Measurements from ENCODE around the gene FRS2. TPM values are rescaled to one million over a fixed set of nuclear protein-coding genes. Genes with fewer than 3 reads are reported as not detected.

The FRS2 gene
- total RNA-seq, 4 donors from 2014 or later, result 41.0 to 48.4 (median 47.1) TPM

DNA sequence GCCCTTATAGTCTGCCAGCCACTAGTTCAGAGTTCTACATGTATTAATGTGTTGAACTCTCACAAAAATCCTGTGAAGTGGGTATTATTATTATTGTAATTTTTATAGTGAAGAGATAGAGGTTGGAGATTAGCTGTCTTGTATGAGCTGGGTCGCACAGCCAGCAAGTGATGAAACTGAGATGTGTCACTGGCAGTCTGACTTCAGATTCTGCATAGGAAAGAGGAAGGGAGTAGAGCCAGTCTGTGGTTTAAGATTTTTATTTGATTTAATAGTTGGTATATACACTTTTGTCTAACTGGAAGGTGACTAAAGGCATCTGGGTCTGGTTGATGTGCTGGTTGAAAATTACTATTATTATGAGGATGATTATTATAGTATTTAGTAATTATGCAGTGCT lies 5.8 kb upstream of the FRS2 start:
- TF ChIP-seq, protein P1, sequence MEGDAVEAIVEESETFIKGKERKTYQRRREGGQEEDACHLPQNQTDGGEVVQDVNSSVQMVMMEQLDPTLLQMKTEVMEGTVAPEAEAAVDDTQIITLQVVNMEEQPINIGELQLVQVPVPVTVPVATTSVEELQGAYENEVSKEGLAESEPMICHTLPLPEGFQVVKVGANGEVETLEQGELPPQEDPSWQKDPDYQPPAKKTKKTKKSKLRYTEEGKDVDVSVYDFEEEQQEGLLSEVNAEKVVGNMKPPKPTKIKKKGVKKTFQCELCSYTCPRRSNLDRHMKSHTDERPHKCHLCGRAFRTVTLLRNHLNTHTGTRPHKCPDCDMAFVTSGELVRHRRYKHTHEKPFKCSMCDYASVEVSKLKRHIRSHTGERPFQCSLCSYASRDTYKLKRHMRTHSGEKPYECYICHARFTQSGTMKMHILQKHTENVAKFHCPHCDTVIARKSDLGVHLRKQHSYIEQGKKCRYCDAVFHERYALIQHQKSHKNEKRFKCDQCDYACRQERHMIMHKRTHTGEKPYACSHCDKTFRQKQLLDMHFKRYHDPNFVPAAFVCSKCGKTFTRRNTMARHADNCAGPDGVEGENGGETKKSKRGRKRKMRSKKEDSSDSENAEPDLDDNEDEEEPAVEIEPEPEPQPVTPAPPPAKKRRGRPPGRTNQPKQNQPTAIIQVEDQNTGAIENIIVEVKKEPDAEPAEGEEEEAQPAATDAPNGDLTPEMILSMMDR (IDR thresholded peaks at IDR 0.05), result no peak
- ATAC-seq (ENCODE audit: low FRiP score) (no peak), DNase-seq (ENCODE audit: low spot score) (no peak)

DNA sequence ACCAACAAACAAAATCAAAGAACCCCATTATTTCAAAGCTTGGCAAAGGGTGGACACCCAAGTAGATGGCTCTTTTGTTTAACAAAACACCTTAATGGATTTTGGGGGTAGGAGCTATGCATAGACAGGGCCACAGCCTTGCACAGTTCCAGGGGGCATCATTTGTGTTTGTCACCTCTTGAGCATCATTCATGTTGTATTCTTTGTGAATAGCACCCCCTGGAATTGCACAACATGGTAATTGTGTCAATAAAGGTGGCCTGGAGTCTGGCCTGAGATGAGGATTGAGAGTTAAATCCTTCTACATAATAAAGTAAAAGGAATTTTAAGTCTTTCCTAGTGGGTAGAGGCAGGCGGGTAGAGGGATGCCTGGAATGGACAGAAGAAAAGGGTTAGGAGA lies 3.3 kb upstream of the FRS2 start:
- TF ChIP-seq, protein P1 (IDR thresholded peaks at IDR 0.05), result no peak
- no peak for DNase-seq (ENCODE audit: low spot score)
- ATAC-seq (ENCODE audit: low FRiP score), result no peak

DNA sequence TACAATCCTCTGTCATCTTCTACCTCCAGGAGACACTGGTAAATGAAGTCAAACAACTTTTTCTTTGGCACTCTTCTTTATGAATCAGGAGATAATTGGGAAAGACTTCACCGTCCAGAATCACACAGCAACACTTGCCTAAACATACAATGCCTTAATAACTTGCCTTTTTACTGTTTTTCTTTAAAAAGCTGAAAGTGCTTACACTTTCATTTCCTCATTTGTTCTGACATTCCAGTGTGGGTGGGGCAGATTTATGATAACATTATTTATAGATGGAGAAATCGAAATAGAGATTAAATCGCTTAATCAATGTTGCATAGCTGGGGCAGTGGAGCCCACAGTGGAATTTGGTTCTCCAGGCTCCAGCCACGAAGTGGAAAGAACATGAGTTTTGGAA lies 2.8 kb upstream of the FRS2 start:
- DNase-seq (ENCODE audit: low spot score) (no peak), ATAC-seq (ENCODE audit: low FRiP score) (no peak)
- TF ChIP-seq, protein P1 (IDR thresholded peaks at IDR 0.05), result no peak

DNA sequence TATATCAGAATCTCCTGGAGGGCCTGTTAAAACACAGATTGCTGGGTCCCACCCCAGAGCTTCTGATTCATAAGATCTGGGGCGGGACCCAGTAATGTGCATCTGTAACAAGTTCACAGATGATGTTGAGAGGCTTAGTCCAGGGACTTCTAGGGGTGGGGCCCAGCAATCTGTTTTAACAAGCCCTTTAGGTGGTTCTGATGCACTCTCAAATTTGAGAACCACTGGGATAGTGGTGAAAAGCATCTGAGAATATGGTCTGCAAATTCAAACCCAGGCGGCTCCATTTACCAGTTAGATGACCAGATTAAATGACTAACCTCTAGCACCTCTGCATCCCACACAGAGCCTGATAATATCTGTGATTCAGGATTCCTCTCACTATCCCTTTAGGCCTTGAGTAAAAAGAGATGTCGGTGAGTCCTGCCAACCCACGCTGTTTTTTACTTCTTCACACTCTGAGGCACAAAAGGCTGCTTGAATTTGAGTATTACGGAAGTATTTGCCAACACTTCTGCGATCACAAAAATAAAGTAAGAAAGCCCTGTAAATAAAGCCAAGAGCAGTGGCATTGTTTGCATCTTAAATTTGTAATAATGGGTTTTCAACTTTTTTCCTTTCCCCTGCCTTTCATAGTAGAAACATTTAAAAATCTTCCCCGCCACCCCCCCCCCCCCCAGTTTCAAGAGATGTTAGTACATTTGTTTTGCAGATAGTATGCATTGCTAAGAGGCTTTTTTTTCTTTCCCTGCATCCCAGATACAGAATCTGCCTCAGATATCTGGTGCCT lies 1.8 kb upstream of the FRS2 start:
- no peak for ATAC-seq (ENCODE audit: low FRiP score)
- DNase-seq (ENCODE audit: low spot score), result no peak
- TF ChIP-seq, protein P1 (IDR thresholded peaks at IDR 0.05), result no peak

DNA sequence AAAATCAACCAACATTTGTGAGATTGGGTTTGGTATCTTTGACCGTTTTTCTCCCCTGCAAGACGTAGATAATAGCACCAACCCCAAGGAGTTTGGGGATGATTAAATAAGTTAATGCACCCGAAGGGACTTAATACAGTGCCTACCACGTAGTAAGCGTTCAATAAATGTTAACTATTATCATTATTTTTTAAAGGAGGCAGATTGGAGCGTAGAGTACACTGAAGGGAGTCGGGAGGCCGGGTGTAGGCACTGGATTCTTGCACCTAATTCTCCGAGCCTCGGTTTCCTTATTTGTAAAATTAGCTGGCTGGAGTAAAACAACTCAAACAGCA lies 367 bp upstream of the FRS2 start:
- no peak for ATAC-seq (ENCODE audit: low FRiP score)
- TF ChIP-seq, protein P1 (IDR thresholded peaks at IDR 0.05), result no peak
- no peak for DNase-seq (ENCODE audit: low spot score)

DNA sequence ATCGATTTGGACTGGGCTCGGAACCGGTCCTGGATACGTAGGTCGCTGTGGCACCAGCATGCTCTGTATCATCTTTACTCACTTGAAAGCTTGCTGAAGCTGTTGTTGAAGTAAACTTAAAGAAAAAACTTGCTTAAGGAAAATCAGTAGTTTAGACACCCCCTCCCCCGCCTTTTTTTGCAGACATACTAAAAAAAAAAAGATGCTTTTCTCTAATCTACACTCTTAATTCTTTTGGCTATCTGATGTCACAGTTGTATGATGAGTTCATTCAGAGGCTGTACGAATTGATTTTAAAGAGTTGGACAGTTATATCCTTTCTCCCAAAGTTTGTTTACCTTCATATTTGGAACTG lies 865 bp downstream of the FRS2 start:
- TF ChIP-seq, protein P1 (IDR thresholded peaks at IDR 0.05), result no peak
- ATAC-seq (ENCODE audit: low FRiP score) (no peak), DNase-seq (ENCODE audit: low spot score) (no peak)

DNA sequence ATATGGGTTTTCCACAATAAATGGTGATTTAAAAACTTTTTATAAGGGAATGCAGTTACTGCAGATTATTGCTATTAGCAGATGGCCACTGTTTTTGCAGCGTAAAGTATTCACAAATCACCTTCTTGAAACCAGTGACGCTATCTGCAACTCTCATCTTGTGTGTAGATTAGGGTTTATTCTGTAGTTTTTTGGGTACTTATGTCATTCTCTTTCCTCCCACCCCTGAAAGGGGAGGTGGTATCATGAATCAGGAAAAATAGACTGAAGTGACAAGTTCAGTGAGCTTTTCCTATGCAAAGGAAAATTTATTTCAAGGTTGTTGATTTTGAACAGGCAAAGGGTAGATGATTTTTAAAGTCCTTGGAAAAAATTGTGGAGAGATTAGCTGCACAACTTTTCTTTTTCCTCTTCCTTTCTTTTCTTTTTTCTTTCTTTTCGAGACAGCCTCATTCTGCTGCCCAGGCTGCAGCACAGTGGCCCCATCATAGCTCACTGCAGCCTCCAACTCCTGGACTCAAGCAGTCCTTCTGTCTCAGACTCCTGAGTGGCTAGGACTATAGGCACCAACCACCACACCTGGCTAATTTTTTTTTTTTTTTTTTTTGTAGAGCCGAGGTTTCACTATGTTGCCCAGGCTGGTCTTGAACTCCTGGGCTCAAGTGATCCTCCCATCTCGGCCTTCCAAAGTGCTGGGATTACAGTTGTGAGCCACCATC lies 1.6 kb downstream of the FRS2 start:
- TF ChIP-seq, protein P1 (IDR thresholded peaks at IDR 0.05), result no peak
- ATAC-seq (ENCODE audit: low FRiP score) (no peak), DNase-seq (ENCODE audit: low spot score) (no peak)
